Bronchial epithelial cell (primary cell): ENCODE results near the gene PCED1B. TPM values are rescaled to one million over a fixed set of nuclear protein-coding genes. Genes with fewer than 3 reads are reported as not detected.
A peak's percentile ranks its signal among the peaks of the same experiment; 100 is the strongest.

Source experiments
- DNase-seq: peaks from one replicate; pipeline ENCODE4 v3.0.0-alpha.2; 2010; ENCODE audit warnings: low read depth
- FAIRE-seq: peaks from 2 replicates; lab custom pipeline; 2011; peaks lifted over from hg19 to GRCh38; lab: Jason Lieb, UNC
- H3K27me3 ChIP-seq: 2 replicates; pipeline ENCODE4 v1.5.1; 2011; ENCODE audit warnings: low read length; ENCODE audit not compliant: control insufficient read depth, insufficient read depth
- H3K36me3 ChIP-seq: 2 replicates; pipeline ENCODE4 v1.5.1; 2011; ENCODE audit warnings: low read length; ENCODE audit not compliant: control insufficient read depth, insufficient read depth
- H3K4me3 ChIP-seq: 2 replicates; pipeline ENCODE4 v1.5.1; 2011; ENCODE audit warnings: mild to moderate bottlenecking, low read depth, low read length, control low read depth
- total RNA-seq: library from RNA; depleted of rRNA; stranded (reverse); fragments of >200 nt; gene quantifications from 2 replicates; pipeline ENCODE4 v1.2.1, GENCODE V29; 2014
- TF ChIP-seq, protein P1 (sequence below): IDR thresholded peaks from 2 replicates; pipeline ENCODE4 v1.5.1; 2011; ENCODE audit warnings: mild to moderate bottlenecking, moderate library complexity, low read length, control low read depth, inconsistent platforms; ENCODE audit not compliant: insufficient read depth, severe bottlenecking

PCED1B gene
- total RNA-seq, 1 donor from 2014 or later = 1.3 TPM

DNA sequence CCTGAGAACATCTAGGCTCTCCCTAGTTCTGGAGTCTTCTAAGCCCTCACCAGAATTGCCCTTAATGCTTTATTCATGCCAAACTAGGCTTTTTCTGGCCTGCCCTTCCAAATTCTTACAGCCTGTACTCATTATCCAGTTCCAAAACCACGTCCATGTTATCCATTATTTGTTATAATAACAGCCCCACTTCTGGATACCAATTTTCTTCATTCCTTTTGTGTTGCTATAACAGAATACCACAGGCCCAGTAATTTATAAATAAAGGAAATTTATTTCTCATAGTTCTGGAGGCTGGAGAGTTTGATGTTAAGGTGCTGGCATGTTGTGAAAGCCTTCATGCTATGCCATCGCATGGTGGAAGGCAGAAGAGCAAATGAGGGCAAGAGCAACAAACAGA lies 68.3 kb downstream of the PCED1B start:
- H3K36me3 ChIP-seq = no peaks in the 10 kb centered on the region
- TF ChIP-seq, protein P1, sequence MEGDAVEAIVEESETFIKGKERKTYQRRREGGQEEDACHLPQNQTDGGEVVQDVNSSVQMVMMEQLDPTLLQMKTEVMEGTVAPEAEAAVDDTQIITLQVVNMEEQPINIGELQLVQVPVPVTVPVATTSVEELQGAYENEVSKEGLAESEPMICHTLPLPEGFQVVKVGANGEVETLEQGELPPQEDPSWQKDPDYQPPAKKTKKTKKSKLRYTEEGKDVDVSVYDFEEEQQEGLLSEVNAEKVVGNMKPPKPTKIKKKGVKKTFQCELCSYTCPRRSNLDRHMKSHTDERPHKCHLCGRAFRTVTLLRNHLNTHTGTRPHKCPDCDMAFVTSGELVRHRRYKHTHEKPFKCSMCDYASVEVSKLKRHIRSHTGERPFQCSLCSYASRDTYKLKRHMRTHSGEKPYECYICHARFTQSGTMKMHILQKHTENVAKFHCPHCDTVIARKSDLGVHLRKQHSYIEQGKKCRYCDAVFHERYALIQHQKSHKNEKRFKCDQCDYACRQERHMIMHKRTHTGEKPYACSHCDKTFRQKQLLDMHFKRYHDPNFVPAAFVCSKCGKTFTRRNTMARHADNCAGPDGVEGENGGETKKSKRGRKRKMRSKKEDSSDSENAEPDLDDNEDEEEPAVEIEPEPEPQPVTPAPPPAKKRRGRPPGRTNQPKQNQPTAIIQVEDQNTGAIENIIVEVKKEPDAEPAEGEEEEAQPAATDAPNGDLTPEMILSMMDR = no peak
- no peaks in the 10 kb centered on the region for H3K27me3 ChIP-seq
- DNase-seq = no peak
- no peak for FAIRE-seq
- no peak overlapping the region for H3K4me3 ChIP-seq

DNA sequence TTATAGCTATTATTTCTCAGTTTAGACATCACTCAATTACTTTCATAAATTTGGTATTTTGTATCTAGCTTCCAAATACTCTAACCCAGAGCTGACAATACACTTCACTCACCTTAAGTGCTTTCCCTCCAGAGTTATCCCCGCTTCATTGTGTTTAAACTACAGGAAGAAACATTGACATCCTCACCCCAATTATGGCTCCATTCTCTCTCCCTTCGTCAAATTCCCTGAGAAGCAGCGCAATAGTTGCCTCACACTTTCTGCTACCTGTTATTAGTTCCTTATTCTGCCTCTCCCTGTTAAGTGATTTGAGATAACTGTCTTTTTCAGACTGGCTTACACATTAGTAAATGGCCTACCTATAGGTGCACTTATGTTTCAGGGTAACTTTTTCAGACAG lies 69.7 kb downstream of the PCED1B start:
- FAIRE-seq (no peak), DNase-seq (no peak)
- Histone ChIP-seq H3K4me3 (no peak overlapping the region), H3K27me3 (no peaks in the 10 kb centered on the region), H3K36me3 (no peaks in the 10 kb centered on the region)
- TF ChIP-seq, protein P1 = no peak

DNA sequence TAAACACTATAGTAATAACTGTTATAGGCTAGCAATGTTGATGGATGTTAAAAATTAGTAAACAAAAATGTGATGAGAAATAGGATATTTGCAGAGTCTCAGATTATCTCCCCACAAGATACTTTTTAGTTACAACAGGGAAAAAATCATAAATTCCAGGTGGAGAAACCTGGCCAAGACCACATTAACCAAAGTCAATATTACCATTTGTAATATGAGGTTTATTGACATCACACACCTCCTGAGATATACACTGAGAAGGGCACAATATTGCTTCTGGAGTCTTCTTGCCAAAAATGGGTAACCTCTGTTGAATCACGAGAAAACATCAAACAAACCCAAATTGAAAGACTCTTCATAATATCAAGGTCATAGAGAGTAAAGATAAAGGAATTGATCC lies 72.7 kb downstream of the PCED1B start:
- TF ChIP-seq, protein P1 = no peak
- no peaks in the 10 kb centered on the region for H3K27me3 ChIP-seq
- no peak overlapping the region for H3K4me3 ChIP-seq
- DNase-seq (no peak), FAIRE-seq (no peak)
- no peaks in the 10 kb centered on the region for H3K36me3 ChIP-seq

DNA sequence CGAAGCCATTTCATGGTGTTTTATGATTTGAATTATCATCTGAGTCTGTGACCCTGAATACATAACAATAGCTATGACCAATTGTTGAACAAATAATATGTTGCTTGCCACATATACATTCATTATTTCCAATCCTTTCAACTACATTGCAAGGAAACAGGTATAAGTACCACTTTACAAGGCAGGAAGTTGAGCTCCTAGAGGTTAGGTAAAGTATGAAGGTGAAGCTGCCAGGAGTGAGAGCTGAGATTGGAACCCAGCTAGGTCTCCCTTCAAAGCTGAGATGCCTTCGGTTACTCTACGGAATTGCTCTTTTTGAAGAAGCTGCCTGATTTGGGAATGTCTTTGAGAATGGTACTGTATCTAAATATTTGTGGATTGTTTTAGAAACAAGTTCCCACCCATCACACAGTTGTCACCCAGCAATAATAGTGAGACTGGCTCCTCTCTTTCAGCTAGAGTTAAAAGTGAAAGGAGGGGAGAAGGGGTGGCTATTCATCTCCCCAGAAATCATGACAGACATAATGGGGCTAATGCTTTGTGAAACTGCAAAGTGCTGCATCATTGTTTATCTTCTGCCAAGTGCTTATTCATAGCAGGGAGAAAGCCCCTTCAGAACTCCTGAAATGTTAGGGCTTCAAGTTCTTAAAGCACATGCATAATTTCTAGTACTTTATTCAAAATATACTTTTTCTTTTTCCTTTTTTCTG lies 76.2 kb downstream of the PCED1B start:
- FAIRE-seq = no peak
- peak; percentile 20 for DNase-seq

DNA sequence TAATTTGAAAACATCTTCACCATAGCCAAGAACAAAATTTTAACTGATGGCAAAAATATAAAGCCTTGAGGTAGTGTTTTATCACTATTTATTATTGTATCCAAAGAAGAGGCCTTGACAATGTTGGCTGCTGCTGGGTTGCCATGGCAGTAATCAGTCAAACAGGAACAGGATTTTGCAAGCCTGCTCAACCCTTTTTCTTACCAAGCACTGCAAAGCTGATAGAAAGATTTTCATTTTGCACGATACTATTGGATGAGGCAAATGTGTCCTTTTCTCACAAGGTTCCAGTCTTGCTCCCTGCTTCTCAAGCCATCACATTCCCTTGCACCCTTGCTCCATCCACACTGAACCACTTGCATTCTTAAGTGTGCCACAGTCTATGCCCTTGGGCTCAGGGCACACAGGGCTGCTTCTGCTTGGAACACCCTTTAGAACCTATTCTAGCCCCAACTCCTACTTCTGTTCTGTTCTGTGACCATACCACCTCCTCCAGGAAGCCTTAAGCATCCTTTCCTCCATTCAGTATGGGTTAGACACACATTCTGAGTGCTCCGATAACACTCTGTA lies 76.8 kb downstream of the PCED1B start:
- no peaks in the 10 kb centered on the region for H3K36me3 ChIP-seq
- FAIRE-seq (no peak), DNase-seq (peak; percentile 10)
- no peaks in the 10 kb centered on the region for H3K27me3 ChIP-seq
- no peak overlapping the region for H3K4me3 ChIP-seq
- TF ChIP-seq, protein P1 = no peak

More for the DNA sequence above, 76.2 kb downstream of the PCED1B start:
- Histone ChIP-seq H3K4me3 (no peak overlapping the region), H3K36me3 (no peaks in the 10 kb centered on the region), H3K27me3 (no peaks in the 10 kb centered on the region)
- TF ChIP-seq, protein P1 = no peak

DNA sequence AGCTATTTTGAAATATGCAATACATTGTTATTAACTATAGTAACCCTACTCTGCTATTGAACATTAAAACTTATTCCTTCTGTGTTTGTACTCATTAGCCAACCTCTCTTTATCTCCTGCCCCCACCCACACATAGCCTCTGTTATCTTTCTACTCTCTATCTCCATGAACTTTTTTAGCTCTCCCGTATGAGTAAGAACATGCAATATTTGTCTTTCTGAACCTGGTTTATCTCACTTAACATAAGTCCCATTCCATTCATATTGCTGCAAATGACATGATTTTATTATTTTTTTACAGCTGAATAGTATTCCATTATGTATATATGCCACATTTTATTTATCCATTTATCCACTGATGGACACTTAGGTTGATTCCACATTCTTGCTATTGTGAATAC lies 79.4 kb downstream of the PCED1B start:
- Histone ChIP-seq H3K27me3 (no peaks in the 10 kb centered on the region), H3K36me3 (no peaks in the 10 kb centered on the region), H3K4me3 (no peak overlapping the region)
- TF ChIP-seq, protein P1 = no peak
- no peak for DNase-seq
- no peak for FAIRE-seq
